CD14-positive monocyte (primary cell): ENCODE results near the gene VWF. TPM values are rescaled to one million over a fixed set of nuclear protein-coding genes. Genes with fewer than 3 reads are reported as not detected.

Experiments used
- DNase-seq, 3 donors: peaks; one replicate each; pipeline ENCODE4 v3.0.0-alpha.2; 2011 to 2022
- H2AFZ ChIP-seq: 2 replicates; pipeline ENCODE4 v1.6.0; 2012; ENCODE audit warnings: mild to moderate bottlenecking, low read depth, low read length, inconsistent platforms; ENCODE audit not compliant: insufficient read depth, poor library complexity, severe bottlenecking
- H3K27ac ChIP-seq, 2 donors: 1 replicate in 1 of 2; 2 replicates in 1 of 2; pipeline ENCODE4 v1.5.1; 2012 to 2013; ENCODE audit warnings: low read length in 2 of 2, control low read depth in 1 of 2, inconsistent platforms in 1 of 2, low read depth in 1 of 2, mild to moderate bottlenecking in 1 of 2
- H3K27me3 ChIP-seq, 2 donors: one replicate each; pipeline versions ENCODE4 v1.6.0 to v1.6.1; 2011 to 2013; ENCODE audit warnings: low read length in 2 of 2; ENCODE audit not compliant: control insufficient read depth in 2 of 2, insufficient read depth in 2 of 2
- H3K36me3 ChIP-seq, 2 donors: replicated peaks in 1 of 2; 1 replicate in 1 of 2; 2 replicates in 1 of 2; pipeline versions ENCODE4 v1.5.1 to v1.6.1; 2012 to 2013; ENCODE audit warnings: low read length in 2 of 2, control low read depth in 1 of 2, inconsistent platforms in 1 of 2, mild to moderate bottlenecking in 1 of 2; ENCODE audit not compliant: insufficient read depth in 2 of 2, control insufficient read depth in 1 of 2
- H3K4me1 ChIP-seq, 2 donors: 1 replicate in 1 of 2; 2 replicates in 1 of 2; pipeline versions ENCODE4 v1.5.1 to v1.6.1; 2012 to 2013; ENCODE audit warnings: low read length in 2 of 2, control low read depth in 1 of 2, inconsistent platforms in 1 of 2, mild to moderate bottlenecking in 1 of 2, moderate library complexity in 1 of 2; ENCODE audit not compliant: insufficient read depth in 2 of 2, control insufficient read depth in 1 of 2
- H3K4me2 ChIP-seq: replicated peaks from 2 replicates; pipeline ENCODE3; 2012; ENCODE audit warnings: low read length, moderate library complexity, mild to moderate bottlenecking; ENCODE audit not compliant: poor library complexity, severe bottlenecking; ENCODE audit errors: extremely low read depth
- H3K4me3 ChIP-seq, 3 experiments: fragments of 200-600 bp in 1 of 3; sonication (generic) in 1 of 3; replicated peaks in 1 of 3; 1 replicate in 2 of 3; 2 replicates in 1 of 3; pipeline ENCODE4 v1.5.1; 2011 to 2013; ENCODE audit warnings: low read length in 3 of 3, mild to moderate bottlenecking in 3 of 3, control low read depth in 2 of 3, low read depth in 2 of 3, inconsistent platforms in 1 of 3, moderate library complexity in 1 of 3
- H3K79me2 ChIP-seq: 2 replicates; pipeline ENCODE4 v1.6.0; 2012; ENCODE audit warnings: mild to moderate bottlenecking, control low read depth, inconsistent platforms, low read length, moderate library complexity; ENCODE audit not compliant: insufficient read depth
- H3K9ac ChIP-seq: 2 replicates; pipeline ENCODE4 v1.6.0; 2017; ENCODE audit warnings: low read length, mild to moderate bottlenecking; ENCODE audit not compliant: insufficient read depth, poor library complexity, severe bottlenecking
- H3K9me3 ChIP-seq, 2 donors: replicated peaks in 1 of 2; 1 replicate in 1 of 2; 2 replicates in 1 of 2; pipeline versions ENCODE4 v1.5.1 to v1.6.1; 2012 to 2013; ENCODE audit warnings: low read length in 2 of 2, control low read depth in 1 of 2; ENCODE audit not compliant: control insufficient read depth in 1 of 2, insufficient read depth in 1 of 2
- H4K20me1 ChIP-seq: 2 replicates; pipeline ENCODE4 v1.6.0; 2012; ENCODE audit warnings: mild to moderate bottlenecking, low read length, control low read depth, moderate library complexity; ENCODE audit not compliant: insufficient read depth
- H3K27ac Mint-ChIP-seq, 7 donors: one replicate each; pipeline ENCODE4 v1.8.0; 2020; ENCODE audit warnings: mild to moderate bottlenecking in 7 of 7, mixed read lengths in 7 of 7, moderate library complexity in 6 of 7, inconsistent platforms in 2 of 7
- H3K27me3 Mint-ChIP-seq, 3 donors: one replicate each; pipeline ENCODE4 v1.8.0; 2021 to 2022; ENCODE audit warnings: low read depth in 3 of 3, mild to moderate bottlenecking in 3 of 3, mixed read lengths in 3 of 3, moderate library complexity in 3 of 3, inconsistent platforms in 1 of 3
- H3K36me3 Mint-ChIP-seq, 2 donors: one replicate each; pipeline ENCODE4 v1.8.0; 2020; ENCODE audit warnings: mixed read lengths in 2 of 2, inconsistent platforms in 1 of 2, mild to moderate bottlenecking in 1 of 2
- H3K4me1 Mint-ChIP-seq: one replicate; pipeline ENCODE4 v1.8.0; 2020; ENCODE audit warnings: mild to moderate bottlenecking, mixed read lengths
- H3K4me3 Mint-ChIP-seq, 2 donors: one replicate each; pipeline ENCODE4 v1.8.0; 2020; ENCODE audit warnings: mild to moderate bottlenecking in 2 of 2, mixed read lengths in 2 of 2, moderate library complexity in 1 of 2
- H3K9me3 Mint-ChIP-seq, 7 donors: one replicate each; pipeline ENCODE4 v1.8.0; 2020 to 2022; ENCODE audit warnings: mixed read lengths in 7 of 7, mild to moderate bottlenecking in 6 of 7, moderate library complexity in 6 of 7, inconsistent platforms in 2 of 7
- WGBS: methylation state at CpG from one replicate; pipeline ENCODE4 v1.1.5; 2013; ENCODE audit warnings: missing lambda C conversion rate; ENCODE audit not compliant: insufficient coverage; 5-methylcytosine and 5-hydroxymethylcytosine counted together
- intact Hi-C, 2 donors: fragments of 100-400 bp; cut with micrococcal nuclease; formaldehyde crosslinking; loops; one replicate each; pipeline versions ENCODE4 v1.15.0 to v1.15.1; 2023
- polyA plus RNA-seq, 3 donors: library from polyadenylated mRNA; depleted of rRNA in 1 of 3; unstranded in 2 of 3; stranded (reverse) in 1 of 3; fragments of 300-500 nt in 2 of 3; fragments of >200 nt in 1 of 3; fragmentation: Illumina TruSeq in 2 of 3; gene quantifications; 1 replicate in 2 of 3; 2 replicates in 1 of 3; pipeline ENCODE4 v1.2.3, GENCODE V29; 2012 to 2021
- TF ChIP-seq, protein P1 (sequence below): fragments of 200-600 bp; IDR thresholded peaks from one replicate; pipeline ENCODE4 v1.8.0; 2022; ENCODE audit warnings: antibody characterized with exemption, mild to moderate bottlenecking

The VWF gene
- polyA plus RNA-seq, 3 donors: 0.17 to 0.49 (median 0.48) TPM

DNA sequence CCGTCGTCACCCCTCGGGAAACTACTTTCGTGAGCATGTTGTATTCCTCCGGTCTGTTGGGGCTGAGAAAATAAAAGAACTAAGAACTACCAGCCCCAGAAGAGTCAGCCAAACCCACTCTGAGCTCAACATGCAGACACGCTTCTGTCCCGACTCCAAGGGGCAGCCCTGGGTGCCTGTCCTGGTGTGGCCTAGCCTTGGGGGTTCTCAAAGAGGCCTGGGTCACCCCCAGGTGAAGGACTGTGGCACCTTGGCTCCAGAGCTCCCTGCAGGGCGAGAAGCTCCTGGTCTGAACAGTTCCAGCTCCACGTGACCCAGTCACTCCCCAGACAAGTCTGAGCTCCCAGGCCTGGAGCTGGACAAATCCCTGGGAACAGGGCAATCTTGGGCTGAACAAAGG lies 87.0 kb downstream of the VWF start:
- peaks cover 4% of the 10 kb centered on the region for H3K4me1 Mint-ChIP-seq
- Histone ChIP-seq H4K20me1 (no peaks in the 10 kb centered on the region), H3K27me3 (no peaks in the 10 kb centered on the region), H3K4me1 (no peaks in the 10 kb centered on the region), H3K9ac (no peak overlapping the region), H2AFZ (no peak overlapping the region), H3K4me3 (no peak overlapping the region), H3K36me3 (no peaks in the 10 kb centered on the region), H3K4me2 (no peak overlapping the region), H3K27ac (no peak overlapping the region), H3K79me2 (no peaks in the 10 kb centered on the region), H3K9me3 (no peaks in the 10 kb centered on the region)
- WGBS: 98% methylated on average over 7 of the region's 9 CpGs
- no peak for DNase-seq
- no peak overlapping the region for H3K27ac Mint-ChIP-seq
- H3K9me3 Mint-ChIP-seq: no peaks in the 10 kb centered on the region
- peaks cover 0 to 5% (median 1%) of the 10 kb centered on the region in 3 donors for H3K27me3 Mint-ChIP-seq
- intact Hi-C loops: no loop called here
- no peak overlapping the region for H3K4me3 Mint-ChIP-seq
- TF ChIP-seq, protein P1, sequence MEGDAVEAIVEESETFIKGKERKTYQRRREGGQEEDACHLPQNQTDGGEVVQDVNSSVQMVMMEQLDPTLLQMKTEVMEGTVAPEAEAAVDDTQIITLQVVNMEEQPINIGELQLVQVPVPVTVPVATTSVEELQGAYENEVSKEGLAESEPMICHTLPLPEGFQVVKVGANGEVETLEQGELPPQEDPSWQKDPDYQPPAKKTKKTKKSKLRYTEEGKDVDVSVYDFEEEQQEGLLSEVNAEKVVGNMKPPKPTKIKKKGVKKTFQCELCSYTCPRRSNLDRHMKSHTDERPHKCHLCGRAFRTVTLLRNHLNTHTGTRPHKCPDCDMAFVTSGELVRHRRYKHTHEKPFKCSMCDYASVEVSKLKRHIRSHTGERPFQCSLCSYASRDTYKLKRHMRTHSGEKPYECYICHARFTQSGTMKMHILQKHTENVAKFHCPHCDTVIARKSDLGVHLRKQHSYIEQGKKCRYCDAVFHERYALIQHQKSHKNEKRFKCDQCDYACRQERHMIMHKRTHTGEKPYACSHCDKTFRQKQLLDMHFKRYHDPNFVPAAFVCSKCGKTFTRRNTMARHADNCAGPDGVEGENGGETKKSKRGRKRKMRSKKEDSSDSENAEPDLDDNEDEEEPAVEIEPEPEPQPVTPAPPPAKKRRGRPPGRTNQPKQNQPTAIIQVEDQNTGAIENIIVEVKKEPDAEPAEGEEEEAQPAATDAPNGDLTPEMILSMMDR: no peak
- no peaks in the 10 kb centered on the region for H3K36me3 Mint-ChIP-seq

- no peak overlapping the region for H3K27ac ChIP-seq
- Mint-ChIP-seq H3K27me3 (peaks cover 0 to 5% (median 1%) of the 10 kb centered on the region in 3 donors), H3K27ac (no peak overlapping the region), H3K36me3 (no peaks in the 10 kb centered on the region), H3K4me1 (peaks cover 4% of the 10 kb centered on the region), H3K9me3 (no peaks in the 10 kb centered on the region), H3K4me3 (no peak overlapping the region)
- no peaks in the 10 kb centered on the region for H4K20me1 ChIP-seq
- H3K27me3 ChIP-seq: no peaks in the 10 kb centered on the region
- no peak for DNase-seq
- H3K4me1 ChIP-seq: no peaks in the 10 kb centered on the region
- H3K4me3 ChIP-seq: no peak overlapping the region
- TF ChIP-seq, protein P1: no peak
- intact Hi-C loops: no loop called here
- 90% methylated on average over 3 of the region's 3 CpGs for WGBS
- H3K4me2 ChIP-seq: no peak overlapping the region
- H3K36me3 ChIP-seq: no peaks in the 10 kb centered on the region
- H2AFZ ChIP-seq: no peak overlapping the region
- H3K9me3 ChIP-seq: no peaks in the 10 kb centered on the region
- no peaks in the 10 kb centered on the region for H3K79me2 ChIP-seq
- no peak overlapping the region for H3K9ac ChIP-seq
Measured at GRCh38 chr12:6036509-6036908, 88.0 kb downstream of the VWF start.
